HEK293T (cell line): Measurements from ENCODE around the gene DCN.

Source experiments
- CTCF ChIA-PET: fragments of 350-600 bp; formaldehyde crosslinking; extraction: SDS; loops from one replicate; lab custom pipeline; 2021; ENCODE audit warnings: antibody characterized with exemption, inconsistent platforms; lab: Yijun Ruan, JAX
- POLR2A ChIA-PET: fragments of 350-600 bp; formaldehyde crosslinking; extraction: SDS; loops from one replicate; lab custom pipeline; 2020; ENCODE audit warnings: antibody characterized with exemption, inconsistent platforms; lab: Yijun Ruan, JAX
- DNase-seq: peaks from one replicate; pipeline ENCODE4 v3.0.0; 2012; ENCODE audit warnings: mixed read lengths; ENCODE audit errors: extremely low spot score
- ARNT ChIP-seq: fragments of 450-650 bp; IDR thresholded peaks from 2 replicates; pipeline ENCODE4 v1.6.1; 2017; ENCODE audit warnings: mild to moderate bottlenecking
- BHLHE40 ChIP-seq: fragments of 450-650 bp; IDR thresholded peaks from 2 replicates; pipeline ENCODE4 v1.6.1; 2016; ENCODE audit warnings: mild to moderate bottlenecking, moderate library complexity, borderline replicate concordance
- CTBP1 ChIP-seq: fragments of 450-650 bp; IDR thresholded peaks from 2 replicates; pipeline ENCODE4 v1.6.1; 2016; ENCODE audit warnings: borderline replicate concordance
- ELF4 ChIP-seq: fragments of 450-650 bp; IDR thresholded peaks from 2 replicates; pipeline ENCODE4 v1.6.1; 2017; ENCODE audit warnings: antibody characterized with exemption
- FOXA1 ChIP-seq: fragments of 450-650 bp; IDR thresholded peaks from 2 replicates; pipeline ENCODE4 v1.6.1; 2016; ENCODE audit warnings: mild to moderate bottlenecking
- FOXK2 ChIP-seq: fragments of 450-650 bp; IDR thresholded peaks from 2 replicates; pipeline ENCODE4 v1.6.1; 2016; ENCODE audit warnings: mild to moderate bottlenecking
- FOXM1 ChIP-seq: fragments of 450-650 bp; IDR thresholded peaks from 2 replicates; pipeline ENCODE4 v1.6.1; 2017; ENCODE audit warnings: mild to moderate bottlenecking, borderline replicate concordance
- HDGF ChIP-seq: fragments of 450-650 bp; IDR thresholded peaks from 2 replicates; pipeline ENCODE4 v1.6.1; 2017; ENCODE audit warnings: antibody characterized with exemption, borderline replicate concordance
- L3MBTL2 ChIP-seq: fragments of 450-650 bp; conservative IDR thresholded peaks from 2 replicates; pipeline ENCODE4 v1.6.1; 2016; ENCODE audit warnings: mild to moderate bottlenecking
- LEF1 ChIP-seq: fragments of 450-650 bp; IDR thresholded peaks from 2 replicates; pipeline ENCODE4 v1.6.1; 2017; ENCODE audit warnings: mild to moderate bottlenecking, borderline replicate concordance
- NFRKB ChIP-seq: fragments of 450-650 bp; IDR thresholded peaks from 2 replicates; pipeline ENCODE4 v1.6.1; 2016; ENCODE audit warnings: mild to moderate bottlenecking, moderate library complexity
- PKNOX1 ChIP-seq: fragments of 450-650 bp; IDR thresholded peaks from 2 replicates; pipeline ENCODE4 v1.6.1; 2016
- SP1 ChIP-seq: fragments of 450-650 bp; IDR thresholded peaks from 2 replicates; pipeline ENCODE4 v1.6.1; 2017
- SUZ12 ChIP-seq: fragments of 450-650 bp; IDR thresholded peaks from 2 replicates; pipeline ENCODE4 v1.6.1; 2016; ENCODE audit warnings: mild to moderate bottlenecking
- TARDBP ChIP-seq: fragments of 450-650 bp; IDR thresholded peaks from 2 replicates; pipeline ENCODE4 v1.6.1; 2016
- ZNF384 ChIP-seq: fragments of 450-650 bp; IDR thresholded peaks from 2 replicates; pipeline ENCODE4 v1.6.1; 2016

The DCN gene

GRCh38 chr12:91183551-91183950 lies 934 bp upstream of the DCN start:
- no peak for TF ChIP-seq HDGF
- no peak for TF ChIP-seq ARNT
- TF ChIP-seq SUZ12: no peak
- TF ChIP-seq FOXM1: no peak
- TF ChIP-seq FOXK2: no peak
- TF ChIP-seq SP1: no peak
- TF ChIP-seq BHLHE40: no peak
- no peak for TF ChIP-seq TARDBP
- no peak for TF ChIP-seq NFRKB
- no peak for TF ChIP-seq CTBP1
- TF ChIP-seq LEF1: no peak
- no peak for TF ChIP-seq FOXA1
- no peak for TF ChIP-seq ELF4
- POLR2A ChIA-PET: no interaction called here
- no peak for DNase-seq
- CTCF ChIA-PET: no interaction called here

- POLR2A ChIA-PET: no interaction called here
Observed at GRCh38 chr12:91180582-91181395, 1.8 kb downstream of the DCN start.

GRCh38 chr12:91179966-91180561 lies 2.6 kb downstream of the DCN start:
- DNase-seq: no peak
- ChIA-PET CTCF (no interaction called here), POLR2A (no interaction called here)
- TF ChIP-seq ARNT: no peak
- no peak for TF ChIP-seq BHLHE40
- TF ChIP-seq ZNF384: no peak
- no peak for TF ChIP-seq NFRKB
- TF ChIP-seq SUZ12: no peak
- TF ChIP-seq SP1: no peak
- TF ChIP-seq CTBP1: no peak
- no peak for TF ChIP-seq FOXK2

More at GRCh38 chr12:91180582-91181395, 1.8 kb downstream of the DCN start:
- no peak for TF ChIP-seq SUZ12
- DNase-seq: no peak
- CTCF ChIA-PET: no interaction called here

- no peak for DNase-seq
- POLR2A ChIA-PET: no interaction called here
Observed at GRCh38 chr12:91179315-91179714, 3.3 kb downstream of the DCN start.

GRCh38 chr12:91178781-91179180 lies 3.8 kb downstream of the DCN start:
- POLR2A ChIA-PET: no interaction called here
- TF ChIP-seq NFRKB: no peak
- TF ChIP-seq PKNOX1: no peak
- no peak for TF ChIP-seq SP1
- no peak for TF ChIP-seq HDGF
- TF ChIP-seq ELF4: no peak
- no peak for TF ChIP-seq CTBP1
- TF ChIP-seq TARDBP: no peak
- no peak for TF ChIP-seq ARNT
- TF ChIP-seq FOXA1: no peak
- no peak for TF ChIP-seq LEF1
- TF ChIP-seq SUZ12: no peak
- no peak for TF ChIP-seq FOXK2
- TF ChIP-seq L3MBTL2: no peak
- no peak for TF ChIP-seq BHLHE40
- no peak for TF ChIP-seq ZNF384
- CTCF ChIA-PET: no interaction called here
- no peak for DNase-seq

More at GRCh38 chr12:91179315-91179714, 3.3 kb downstream of the DCN start:
- TF ChIP-seq ARNT: no peak
- no peak for TF ChIP-seq PKNOX1
- TF ChIP-seq BHLHE40: no peak
- TF ChIP-seq L3MBTL2: no peak
- no peak for TF ChIP-seq SUZ12
- no peak for TF ChIP-seq FOXM1
- TF ChIP-seq CTBP1: no peak
- TF ChIP-seq HDGF: no peak
- no peak for TF ChIP-seq LEF1
- TF ChIP-seq FOXA1: no peak
- TF ChIP-seq ZNF384: no peak
- TF ChIP-seq ELF4: no peak
- TF ChIP-seq SP1: no peak
- TF ChIP-seq FOXK2: no peak
- no peak for TF ChIP-seq NFRKB
- no peak for TF ChIP-seq TARDBP
- CTCF ChIA-PET: no interaction called here

GRCh38 chr12:91178139-91178561 lies 4.5 kb downstream of the DCN start:
- DNase-seq: no peak
- TF ChIP-seq FOXM1 (no peak), CTBP1 (no peak), SP1 (no peak), ARNT (no peak), FOXK2 (no peak), SUZ12 (no peak), ZNF384 (no peak), HDGF (no peak), ELF4 (no peak), BHLHE40 (no peak), L3MBTL2 (no peak)
- ChIA-PET CTCF (interaction anchor here (1.1 to 1.5 kb wide), 2 partner anchors 150 to 152 kb away, joined by 5 to 9 read pairs; no protein-coding TSS in a partner anchor), POLR2A (no interaction called here)
